ENCODE measurements around the gene ACSM4.

The ACSM4 gene

GRCh38 chr12:7304456-7304855 lies 584 bp downstream of the ACSM4 start:
- Histone ChIP-seq H2AFZ (ENCODE audit: low read length) (no peak overlapping the region), H2BK12ac (ENCODE audit: low read length) (no peak overlapping the region), H3K4me3 (ENCODE audit: low read length in 2 of 2) (no peak overlapping the region), H3K27me3 (ENCODE audit: control insufficient read depth in 3 of 3, insufficient read depth in 3 of 3, low read depth in 1 of 3, low read length in 3 of 3) (no peaks in the 10 kb centered on the region), H3K23ac (ENCODE audit: low read depth, low read length, poor library complexity) (no peak overlapping the region), H3K4ac (ENCODE audit: low read length) (no peak overlapping the region), H4K8ac (ENCODE audit: low read depth, low read length) (no peak overlapping the region), H3K79me1 (ENCODE audit: low read depth, low read length) (no peaks in the 10 kb centered on the region), H2BK5ac (ENCODE audit: low read length) (no peak overlapping the region), H3K4me2 (ENCODE audit: insufficient read depth, low read length, poor library complexity, severe bottlenecking) (no peak overlapping the region), H4K91ac (ENCODE audit: low read depth, low read length, poor library complexity) (no peak overlapping the region), H2AK5ac (ENCODE audit: low read depth, low read length) (no peak overlapping the region), H3K14ac (ENCODE audit: low read length) (no peak overlapping the region), H3K27ac (replicated peaks; ENCODE audit: low read length) (no peak overlapping the region), H2BK120ac (ENCODE audit: low read depth, low read length) (no peak overlapping the region), H3K9ac (ENCODE audit: low read depth, low read length, poor library complexity) (no peak overlapping the region), H2BK15ac (ENCODE audit: low read length) (no peak overlapping the region), H3K36me3 (replicated peaks in 1 of 2; ENCODE audit: control insufficient read depth in 2 of 2, insufficient read depth in 2 of 2, low read length in 2 of 2) (no peaks in the 10 kb centered on the region), H3K4me1 (ENCODE audit: control insufficient read depth in 2 of 2, insufficient read depth in 1 of 2, low read depth in 1 of 2, low read length in 2 of 2) (no peaks in the 10 kb centered on the region), H3K18ac (ENCODE audit: low read length) (no peak overlapping the region), H3K9me3 (replicated peaks in 1 of 2; ENCODE audit: control insufficient read depth in 2 of 2, insufficient read depth in 1 of 2, low read depth in 1 of 2, low read length in 2 of 2) (peaks cover 0 to 2% of the 10 kb centered on the region in 2 donors)
- WGBS, 2 donors (ENCODE audit: extremely low coverage in 2 of 2, insufficient read length in 2 of 2, insufficient replicate concordance in 1 of 2), result no CpG with 5 or more reads among the region's 5 CpGs
- no peak for DNase-seq (ENCODE audit: low spot score)

- Histone ChIP-seq H3K4me2 (ENCODE audit: insufficient read depth, low read length, poor library complexity, severe bottlenecking) (no peak overlapping the region), H3K27ac (replicated peaks; ENCODE audit: low read length) (no peak overlapping the region), H4K8ac (ENCODE audit: low read depth, low read length) (no peak overlapping the region), H3K4ac (ENCODE audit: low read length) (no peak overlapping the region), H3K36me3 (replicated peaks in 1 of 2; ENCODE audit: control insufficient read depth in 2 of 2, insufficient read depth in 2 of 2, low read length in 2 of 2) (no peaks in the 10 kb centered on the region), H2BK5ac (ENCODE audit: low read length) (no peak overlapping the region), H2BK12ac (ENCODE audit: low read length) (no peak overlapping the region), H3K4me1 (ENCODE audit: control insufficient read depth in 2 of 2, insufficient read depth in 1 of 2, low read depth in 1 of 2, low read length in 2 of 2) (no peaks in the 10 kb centered on the region), H2BK120ac (ENCODE audit: low read depth, low read length) (no peak overlapping the region), H2AK5ac (ENCODE audit: low read depth, low read length) (no peak overlapping the region), H3K27me3 (ENCODE audit: control insufficient read depth in 3 of 3, insufficient read depth in 3 of 3, low read depth in 1 of 3, low read length in 3 of 3) (no peaks in the 10 kb centered on the region), H3K4me3 (ENCODE audit: low read length in 2 of 2) (no peak overlapping the region), H3K23ac (ENCODE audit: low read depth, low read length, poor library complexity) (no peak overlapping the region), H3K9me3 (replicated peaks in 1 of 2; ENCODE audit: control insufficient read depth in 2 of 2, insufficient read depth in 1 of 2, low read depth in 1 of 2, low read length in 2 of 2) (peaks cover 0 to 2% of the 10 kb centered on the region in 2 donors), H3K14ac (ENCODE audit: low read length) (no peak overlapping the region), H3K9ac (ENCODE audit: low read depth, low read length, poor library complexity) (no peak overlapping the region), H2BK15ac (ENCODE audit: low read length) (no peak overlapping the region), H2AFZ (ENCODE audit: low read length) (no peak overlapping the region), H3K18ac (ENCODE audit: low read length) (no peak overlapping the region), H4K91ac (ENCODE audit: low read depth, low read length, poor library complexity) (no peak overlapping the region), H3K79me1 (ENCODE audit: low read depth, low read length) (no peaks in the 10 kb centered on the region)
- WGBS, 2 donors (ENCODE audit: extremely low coverage in 2 of 2, insufficient read length in 2 of 2, insufficient replicate concordance in 1 of 2), result no CpG with 5 or more reads among the region's 4 CpGs
- DNase-seq (ENCODE audit: low spot score), result no peak
These were observed 6.2 kb downstream of the ACSM4 start for GRCh38 chr12:7310070-7310469.

GRCh38 chr12:7319930-7320329 lies 16.1 kb downstream of the ACSM4 start:
- H2AFZ ChIP-seq (ENCODE audit: low read length), result no peak overlapping the region
- no peak overlapping the region for H2BK15ac ChIP-seq (ENCODE audit: low read length)
- no peak for DNase-seq (ENCODE audit: low spot score)
- no peak overlapping the region for H2BK12ac ChIP-seq (ENCODE audit: low read length)
- H3K4me3 ChIP-seq (ENCODE audit: low read length in 2 of 2), result no peak overlapping the region
- H3K27me3 ChIP-seq (ENCODE audit: control insufficient read depth in 3 of 3, insufficient read depth in 3 of 3, low read depth in 1 of 3, low read length in 3 of 3), result peaks cover 0 to 2% (median 0%) of the 10 kb centered on the region in 3 experiments
- no peak overlapping the region for H3K9ac ChIP-seq (ENCODE audit: low read depth, low read length, poor library complexity)
- no peak overlapping the region for H3K4ac ChIP-seq (ENCODE audit: low read length)
- H3K9me3 ChIP-seq (replicated peaks in 1 of 2; ENCODE audit: control insufficient read depth in 2 of 2, insufficient read depth in 1 of 2, low read depth in 1 of 2, low read length in 2 of 2), result no peaks in the 10 kb centered on the region
- no peaks in the 10 kb centered on the region for H3K79me1 ChIP-seq (ENCODE audit: low read depth, low read length)
- H3K4me1 ChIP-seq (ENCODE audit: control insufficient read depth in 2 of 2, insufficient read depth in 1 of 2, low read depth in 1 of 2, low read length in 2 of 2), result no peaks in the 10 kb centered on the region
- no peak overlapping the region for H3K18ac ChIP-seq (ENCODE audit: low read length)
- no peak overlapping the region for H4K91ac ChIP-seq (ENCODE audit: low read depth, low read length, poor library complexity)
- H4K8ac ChIP-seq (ENCODE audit: low read depth, low read length), result no peak overlapping the region
- WGBS, 2 donors (ENCODE audit: extremely low coverage in 2 of 2, insufficient read length in 2 of 2, insufficient replicate concordance in 1 of 2), result no CpG with 5 or more reads among the region's 2 CpGs
- H3K36me3 ChIP-seq (replicated peaks in 1 of 2; ENCODE audit: control insufficient read depth in 2 of 2, insufficient read depth in 2 of 2, low read length in 2 of 2), result no peaks in the 10 kb centered on the region
- H3K14ac ChIP-seq (ENCODE audit: low read length), result no peak overlapping the region
- H3K23ac ChIP-seq (ENCODE audit: low read depth, low read length, poor library complexity), result no peak overlapping the region
- H3K4me2 ChIP-seq (ENCODE audit: insufficient read depth, low read length, poor library complexity, severe bottlenecking), result no peak overlapping the region
- no peak overlapping the region for H2BK120ac ChIP-seq (ENCODE audit: low read depth, low read length)
- H3K27ac ChIP-seq (replicated peaks; ENCODE audit: low read length), result no peak overlapping the region
- H2AK5ac ChIP-seq (ENCODE audit: low read depth, low read length), result no peak overlapping the region
- no peak overlapping the region for H2BK5ac ChIP-seq (ENCODE audit: low read length)

- H2BK120ac ChIP-seq (ENCODE audit: low read depth, low read length), result no peak overlapping the region
- H3K23ac ChIP-seq (ENCODE audit: low read depth, low read length, poor library complexity), result no peak overlapping the region
- H3K9ac ChIP-seq (ENCODE audit: low read depth, low read length, poor library complexity), result no peak overlapping the region
- H3K27ac ChIP-seq (replicated peaks; ENCODE audit: low read length), result no peak overlapping the region
- H3K4me3 ChIP-seq (ENCODE audit: low read length in 2 of 2), result no peak overlapping the region
- H2AK5ac ChIP-seq (ENCODE audit: low read depth, low read length), result no peak overlapping the region
- H3K14ac ChIP-seq (ENCODE audit: low read length), result no peak overlapping the region
- H3K4me1 ChIP-seq (ENCODE audit: control insufficient read depth in 2 of 2, insufficient read depth in 1 of 2, low read depth in 1 of 2, low read length in 2 of 2), result no peaks in the 10 kb centered on the region
- H2BK12ac ChIP-seq (ENCODE audit: low read length), result no peak overlapping the region
- H3K79me1 ChIP-seq (ENCODE audit: low read depth, low read length), result no peaks in the 10 kb centered on the region
- no peaks in the 10 kb centered on the region for H3K9me3 ChIP-seq (replicated peaks in 1 of 2; ENCODE audit: control insufficient read depth in 2 of 2, insufficient read depth in 1 of 2, low read depth in 1 of 2, low read length in 2 of 2)
- H4K8ac ChIP-seq (ENCODE audit: low read depth, low read length), result no peak overlapping the region
- no peak overlapping the region for H4K91ac ChIP-seq (ENCODE audit: low read depth, low read length, poor library complexity)
- no peak overlapping the region for H2BK15ac ChIP-seq (ENCODE audit: low read length)
- no CpG with 5 or more reads among the region's 2 CpGs for WGBS, 2 donors (ENCODE audit: extremely low coverage in 2 of 2, insufficient read length in 2 of 2, insufficient replicate concordance in 1 of 2)
- peaks cover 0 to 2% (median 0%) of the 10 kb centered on the region in 3 experiments for H3K27me3 ChIP-seq (ENCODE audit: control insufficient read depth in 3 of 3, insufficient read depth in 3 of 3, low read depth in 1 of 3, low read length in 3 of 3)
- no peak overlapping the region for H2BK5ac ChIP-seq (ENCODE audit: low read length)
- no peak overlapping the region for H3K4me2 ChIP-seq (ENCODE audit: insufficient read depth, low read length, poor library complexity, severe bottlenecking)
- no peak overlapping the region for H3K4ac ChIP-seq (ENCODE audit: low read length)
- no peak for DNase-seq (ENCODE audit: low spot score)
- H3K36me3 ChIP-seq (replicated peaks in 1 of 2; ENCODE audit: control insufficient read depth in 2 of 2, insufficient read depth in 2 of 2, low read length in 2 of 2), result no peaks in the 10 kb centered on the region
- H2AFZ ChIP-seq (ENCODE audit: low read length), result no peak overlapping the region
- H3K18ac ChIP-seq (ENCODE audit: low read length), result no peak overlapping the region
These were observed 17.8 kb downstream of the ACSM4 start for GRCh38 chr12:7321624-7322023.
